COLO829 (cell line): ENCODE data around the gene PSMD2.

Experiments
- DNase-seq: peaks from one replicate; pipeline ENCODE4 v3.0.0; 2012; ENCODE audit warnings: low spot score

PSMD2 gene

GRCh38 chr3:184357248-184358123 is 58.4 kb downstream of the PSMD2 start:
- DNase-seq: no peak

GRCh38 chr3:184358124-184358767 is 59.2 kb downstream of the PSMD2 start:
- no peak for DNase-seq
